Activated CD4-positive, CD25-positive, alpha-beta regulatory T cell treated with anti-CD3 and anti-CD28 coated beads, Interleukin-2, amount 50 U/mL, for 72 hours (primary cell): ENCODE results near the gene ME3.
A peak's percentile ranks its signal among the peaks of the same experiment; 100 is the strongest.
"Not testable (repeated sequence)": the region's sequence is repeated elsewhere in the genome, so short reads cannot be mapped to it uniquely, and the experiment has no call there.

Source experiments
- DNase-seq: peaks from one replicate; pipeline ENCODE4 v3.0.0; 2021

The ME3 gene

GRCh38 chr11:86660736-86661135, 11.7 kb downstream of the ME3 start:
- DNase-seq: no peak

- DNase-seq: no peak
Observed at GRCh38 chr11:86660088-86660487, 12.3 kb downstream of the ME3 start.

GRCh38 chr11:86658534-86658933, 13.9 kb downstream of the ME3 start:
- DNase-seq: no peak

- DNase-seq: not testable (repeated sequence)
Observed at GRCh38 chr11:86645212-86645611, 27.2 kb downstream of the ME3 start.

- no peak for DNase-seq
Observed at GRCh38 chr11:86644291-86644690, 28.1 kb downstream of the ME3 start.

GRCh38 chr11:86641537-86642261, 30.7 kb downstream of the ME3 start:
- DNase-seq: no peak

GRCh38 chr11:86639137-86639536, 33.3 kb downstream of the ME3 start:
- no peak for DNase-seq

- DNase-seq: no peak
Observed at GRCh38 chr11:86638673-86639072, 33.7 kb downstream of the ME3 start.

- no peak for DNase-seq
Observed at GRCh38 chr11:86637988-86638387, 34.4 kb downstream of the ME3 start.

GRCh38 chr11:86636275-86636674, 36.1 kb downstream of the ME3 start:
- no peak for DNase-seq

- DNase-seq: peak; percentile 35
Observed at GRCh38 chr11:86632499-86633269, 39.7 kb downstream of the ME3 start.

- no peak for DNase-seq
Observed at GRCh38 chr11:86630229-86630981, 42.0 kb downstream of the ME3 start.

- DNase-seq: no peak
Observed at GRCh38 chr11:86629045-86629706, 43.2 kb downstream of the ME3 start.

- DNase-seq: no peak
Observed at GRCh38 chr11:86627776-86628455, 44.5 kb downstream of the ME3 start.

- DNase-seq: no peak
Observed at GRCh38 chr11:86625981-86626380, 46.4 kb downstream of the ME3 start.

GRCh38 chr11:86625544-86625943, 46.9 kb downstream of the ME3 start:
- DNase-seq: no peak

- no peak for DNase-seq
Observed at GRCh38 chr11:86624366-86624765, 48.0 kb downstream of the ME3 start.

- no peak for DNase-seq
Observed at GRCh38 chr11:86623736-86624135, 48.7 kb downstream of the ME3 start.

GRCh38 chr11:86623041-86623621, 49.3 kb downstream of the ME3 start:
- DNase-seq: no peak

GRCh38 chr11:86621854-86622253, 50.6 kb downstream of the ME3 start:
- no peak for DNase-seq

GRCh38 chr11:86620891-86621521, 51.4 kb downstream of the ME3 start:
- no peak for DNase-seq

- DNase-seq: not testable (repeated sequence)
Observed at GRCh38 chr11:86619428-86619827, 53.0 kb downstream of the ME3 start.
